Measurements from ENCODE around the gene ZC3H11A.

Gene ZC3H11A

DNA sequence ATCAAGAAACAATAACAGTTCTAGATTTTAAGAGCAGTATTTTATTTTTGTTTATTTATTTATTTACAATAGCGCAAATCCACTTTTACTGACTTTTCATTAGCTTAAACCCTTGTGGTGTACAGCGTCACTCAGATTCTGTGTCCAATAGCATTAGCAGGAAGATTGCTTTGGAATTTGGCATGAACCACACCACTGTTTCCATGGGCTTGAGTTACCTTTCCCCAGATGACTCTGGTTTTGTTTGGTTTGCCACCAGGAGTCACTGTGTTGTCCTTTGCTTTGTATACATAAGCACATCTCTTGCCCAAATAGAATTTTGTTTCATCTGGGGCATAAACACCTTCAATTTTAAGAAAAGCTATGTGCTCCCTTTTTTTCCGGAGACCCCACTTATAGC, 40.1 kb downstream of the ZC3H11A start:
- no peak overlapping the region for H3K4me3 ChIP-seq (replicated peaks; ENCODE audit: low read depth, low read length)
- TF ChIP-seq, protein P1, sequence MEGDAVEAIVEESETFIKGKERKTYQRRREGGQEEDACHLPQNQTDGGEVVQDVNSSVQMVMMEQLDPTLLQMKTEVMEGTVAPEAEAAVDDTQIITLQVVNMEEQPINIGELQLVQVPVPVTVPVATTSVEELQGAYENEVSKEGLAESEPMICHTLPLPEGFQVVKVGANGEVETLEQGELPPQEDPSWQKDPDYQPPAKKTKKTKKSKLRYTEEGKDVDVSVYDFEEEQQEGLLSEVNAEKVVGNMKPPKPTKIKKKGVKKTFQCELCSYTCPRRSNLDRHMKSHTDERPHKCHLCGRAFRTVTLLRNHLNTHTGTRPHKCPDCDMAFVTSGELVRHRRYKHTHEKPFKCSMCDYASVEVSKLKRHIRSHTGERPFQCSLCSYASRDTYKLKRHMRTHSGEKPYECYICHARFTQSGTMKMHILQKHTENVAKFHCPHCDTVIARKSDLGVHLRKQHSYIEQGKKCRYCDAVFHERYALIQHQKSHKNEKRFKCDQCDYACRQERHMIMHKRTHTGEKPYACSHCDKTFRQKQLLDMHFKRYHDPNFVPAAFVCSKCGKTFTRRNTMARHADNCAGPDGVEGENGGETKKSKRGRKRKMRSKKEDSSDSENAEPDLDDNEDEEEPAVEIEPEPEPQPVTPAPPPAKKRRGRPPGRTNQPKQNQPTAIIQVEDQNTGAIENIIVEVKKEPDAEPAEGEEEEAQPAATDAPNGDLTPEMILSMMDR (IDR thresholded peaks at IDR 0.05; ENCODE audit: low read depth, low read length, missing control alignments) = peak; percentile 16
- DNase-seq (ENCODE audit: extremely low read depth, low read depth) = no peak

DNA sequence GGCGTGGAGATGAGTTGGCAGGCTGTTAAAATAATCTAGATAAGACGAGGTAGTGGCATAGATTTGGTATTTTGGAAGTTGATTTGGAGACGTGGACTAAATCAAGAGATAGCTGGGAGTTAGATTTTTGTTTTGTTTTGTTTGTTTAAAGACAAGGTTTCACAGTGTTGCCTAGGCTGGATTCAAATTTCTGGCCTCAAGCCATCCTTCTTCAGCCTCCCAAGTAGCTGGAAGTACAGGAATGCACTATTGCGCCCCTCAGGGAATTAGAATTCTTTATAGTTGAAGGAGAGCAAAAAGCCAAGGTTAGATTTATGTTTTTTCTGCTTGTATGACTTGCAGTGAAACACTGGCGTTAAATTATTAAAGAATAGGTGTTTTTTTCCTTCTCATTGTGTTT, 43.7 kb downstream of the ZC3H11A start:
- DNase-seq (ENCODE audit: extremely low read depth, low read depth) = no peak
- no peak overlapping the region for H3K4me3 ChIP-seq (replicated peaks; ENCODE audit: low read depth, low read length)
- TF ChIP-seq, protein P1 (IDR thresholded peaks at IDR 0.05; ENCODE audit: low read depth, low read length, missing control alignments) = no peak

DNA sequence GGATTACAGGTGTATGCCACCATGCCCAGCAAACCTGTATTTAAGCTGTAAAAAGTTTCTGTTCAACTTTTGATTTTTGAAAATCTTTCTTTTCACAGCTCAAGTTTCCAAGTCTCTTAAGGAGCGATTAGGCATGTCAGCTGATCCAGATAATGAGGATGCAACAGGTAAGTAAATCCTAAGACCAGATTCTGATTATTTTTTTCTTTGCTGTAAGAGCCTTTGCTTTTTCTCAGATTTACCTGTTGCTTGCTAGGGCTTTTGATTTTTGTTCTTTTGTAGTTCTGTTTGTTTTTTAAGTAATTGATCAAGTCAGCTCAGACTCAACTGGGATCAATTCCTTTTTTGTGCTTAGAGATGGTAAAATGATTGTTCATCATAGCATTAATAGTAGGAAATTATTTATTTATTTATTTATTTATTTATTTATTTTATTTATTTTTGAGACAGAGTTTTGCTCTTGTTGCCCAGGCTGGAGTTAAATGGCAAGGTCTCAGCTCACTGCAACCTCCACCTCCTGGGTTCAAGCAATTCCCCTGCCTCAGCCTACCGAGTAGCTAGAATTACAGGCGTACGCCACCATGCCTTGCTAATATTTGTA, 44.9 kb downstream of the ZC3H11A start:
- no peak overlapping the region for H3K4me3 ChIP-seq (replicated peaks; ENCODE audit: low read depth, low read length)
- no peak for DNase-seq (ENCODE audit: extremely low read depth, low read depth)
- TF ChIP-seq, protein P1 (IDR thresholded peaks at IDR 0.05; ENCODE audit: low read depth, low read length, missing control alignments) = no peak

DNA sequence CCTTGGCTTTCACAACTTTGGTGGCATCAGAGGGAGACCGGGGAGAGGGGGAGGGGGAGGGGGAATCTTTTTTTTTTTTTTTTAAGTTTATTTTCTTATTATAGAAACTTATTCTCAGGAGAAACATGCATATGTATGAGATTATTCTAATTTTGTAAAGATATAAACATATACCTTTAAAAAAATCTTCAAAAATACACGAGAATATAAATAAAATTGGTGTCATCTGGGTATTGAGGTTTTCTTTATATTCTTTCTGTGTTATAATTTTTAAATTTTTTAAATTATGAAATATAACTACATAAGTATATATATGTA, 47.1 kb downstream of the ZC3H11A start:
- TF ChIP-seq, protein P1 (IDR thresholded peaks at IDR 0.05; ENCODE audit: low read depth, low read length, missing control alignments) = no peak
- DNase-seq (ENCODE audit: extremely low read depth, low read depth) = no peak
- no peak overlapping the region for H3K4me3 ChIP-seq (replicated peaks; ENCODE audit: low read depth, low read length)

DNA sequence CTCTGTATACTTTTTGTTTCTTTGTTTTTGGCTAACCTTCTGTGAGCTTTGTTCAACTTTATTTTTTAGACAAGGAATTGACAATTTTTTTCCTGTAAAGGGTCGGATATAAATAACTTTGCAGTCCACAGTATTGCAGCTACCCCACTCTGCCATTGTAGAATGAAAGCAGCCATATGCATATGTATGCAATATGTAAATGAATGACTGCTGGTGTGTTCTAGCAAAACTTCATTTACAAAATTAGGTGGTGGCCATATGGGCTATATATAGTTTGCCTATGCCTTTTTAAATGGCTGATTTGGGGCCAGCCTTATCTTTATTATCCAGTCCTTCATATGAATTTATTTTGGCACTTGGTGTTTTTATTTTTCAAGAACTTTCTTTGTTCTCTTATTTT, 48.0 kb downstream of the ZC3H11A start:
- TF ChIP-seq, protein P1 (IDR thresholded peaks at IDR 0.05; ENCODE audit: low read depth, low read length, missing control alignments) = no peak
- H3K4me3 ChIP-seq (replicated peaks; ENCODE audit: low read depth, low read length) = no peak overlapping the region
- DNase-seq (ENCODE audit: extremely low read depth, low read depth) = no peak

All from HFF-Myc (cell line).